DOHH2 (cell line): Measurements from ENCODE around the gene ZNF862.

Experiments used
- H3F3A ChIP-seq: fragments of 200-600 bp; sonication (generic), shearing (Covaris generic); 2 replicates; pipeline ENCODE4 v1.6.0; 2016; ENCODE audit warnings: antibody characterized with exemption, mild to moderate bottlenecking; ENCODE audit not compliant: control insufficient read depth, insufficient read depth
- H3K27ac ChIP-seq: fragments of 200-600 bp; sonication (generic); 2 replicates; pipeline ENCODE4 v1.5.1; 2014; ENCODE audit warnings: low read depth, mild to moderate bottlenecking, low read length, moderate library complexity
- H3K27me3 ChIP-seq: fragments of 200-600 bp; sonication (generic); 2 replicates; pipeline ENCODE4 v1.6.1; 2014; ENCODE audit warnings: mild to moderate bottlenecking, low read length, mixed read lengths; ENCODE audit not compliant: control insufficient read depth
- H3K36me3 ChIP-seq: fragments of 200-600 bp; sonication (generic); 2 replicates; pipeline ENCODE4 v1.6.1; 2014; ENCODE audit warnings: mild to moderate bottlenecking, low read length, moderate library complexity, mixed read lengths; ENCODE audit not compliant: control insufficient read depth
- H3K4me1 ChIP-seq: fragments of 200-600 bp; sonication (generic); 2 replicates; pipeline ENCODE4 v1.6.1; 2014; ENCODE audit warnings: mild to moderate bottlenecking, low read length, mixed read lengths; ENCODE audit not compliant: control insufficient read depth
- H3K4me2 ChIP-seq: fragments of 200-600 bp; sonication (generic); 2 replicates; pipeline ENCODE4 v1.6.0; 2014; ENCODE audit warnings: mild to moderate bottlenecking, low read length, moderate library complexity
- H3K4me3 ChIP-seq: fragments of 200-600 bp; sonication (generic); 2 replicates; pipeline ENCODE4 v1.5.1; 2014; ENCODE audit warnings: mild to moderate bottlenecking, low read length, mixed read lengths
- H3K79me2 ChIP-seq: fragments of 200-600 bp; sonication (generic); 2 replicates; pipeline ENCODE4 v1.6.1; 2014; ENCODE audit warnings: mild to moderate bottlenecking, low read length, mixed read lengths; ENCODE audit not compliant: control insufficient read depth
- H3K9me2 ChIP-seq: fragments of 200-600 bp; sonication (generic); replicated peaks from 2 replicates; pipeline ENCODE4 v1.6.1; 2014; ENCODE audit warnings: mild to moderate bottlenecking, low read length, mixed read lengths; ENCODE audit not compliant: control insufficient read depth
- H3K9me3 ChIP-seq: fragments of 200-600 bp; sonication (generic); 2 replicates; pipeline ENCODE4 v1.6.1; 2014; ENCODE audit warnings: antibody characterized with exemption, low read length, mixed read lengths; ENCODE audit not compliant: control insufficient read depth, insufficient read depth
- H4K20me1 ChIP-seq: fragments of 200-600 bp; sonication (generic); 2 replicates; pipeline ENCODE4 v1.6.0; 2014; ENCODE audit warnings: low read depth, mild to moderate bottlenecking, antibody characterized with exemption, low read length, moderate library complexity; ENCODE audit not compliant: control insufficient read depth, insufficient read depth
- CTCF ChIP-seq: fragments of 200-600 bp; sonication (generic); IDR thresholded peaks from one replicate; pipeline ENCODE4 v1.5.1; 2014; ENCODE audit warnings: antibody characterized with exemption, mild to moderate bottlenecking, low read depth, low read length; ENCODE audit not compliant: poor library complexity, severe bottlenecking
- EZH2phosphoT487 ChIP-seq: fragments of 200-600 bp; sonication (generic); IDR thresholded peaks from 2 replicates; pipeline ENCODE4 v1.6.1; 2017; ENCODE audit warnings: borderline replicate concordance, mild to moderate bottlenecking, antibody characterized with exemption, low read length, moderate library complexity, mixed read lengths

Gene ZNF862

GRCh38 chr7:149790754-149791360 is 47.3 kb upstream of the ZNF862 start:
- Histone ChIP-seq H3K27ac (no peak overlapping the region), H3F3A (no peaks in the 10 kb centered on the region), H3K9me3 (no peaks in the 10 kb centered on the region), H3K79me2 (no peaks in the 10 kb centered on the region), H3K36me3 (no peaks in the 10 kb centered on the region), H3K9me2 (no peaks in the 10 kb centered on the region), H3K4me1 (no peaks in the 10 kb centered on the region), H4K20me1 (no peaks in the 10 kb centered on the region), H3K4me2 (no peak overlapping the region), H3K4me3 (no peak overlapping the region), H3K27me3 (no peaks in the 10 kb centered on the region)
- TF ChIP-seq CTCF (no peak), EZH2phosphoT487 (no peak)

- Histone ChIP-seq H3K9me2 (no peaks in the 10 kb centered on the region), H3K36me3 (no peaks in the 10 kb centered on the region), H3K9me3 (no peaks in the 10 kb centered on the region), H3K4me3 (no peak overlapping the region), H3K27me3 (no peaks in the 10 kb centered on the region), H3K4me2 (no peak overlapping the region), H3F3A (no peaks in the 10 kb centered on the region), H3K4me1 (no peaks in the 10 kb centered on the region), H4K20me1 (no peaks in the 10 kb centered on the region), H3K79me2 (no peaks in the 10 kb centered on the region), H3K27ac (no peak overlapping the region)
- TF ChIP-seq EZH2phosphoT487: no peak
- TF ChIP-seq CTCF: no peak
Measured at GRCh38 chr7:149791411-149792219, 46.6 kb upstream of the ZNF862 start.

- H3K79me2 ChIP-seq: no peaks in the 10 kb centered on the region
- no peaks in the 10 kb centered on the region for H4K20me1 ChIP-seq
- no peak overlapping the region for H3K4me3 ChIP-seq
- no peaks in the 10 kb centered on the region for H3K4me1 ChIP-seq
- no peaks in the 10 kb centered on the region for H3K9me2 ChIP-seq
- no peak overlapping the region for H3K27ac ChIP-seq
- H3F3A ChIP-seq: no peaks in the 10 kb centered on the region
- no peak for TF ChIP-seq CTCF
- TF ChIP-seq EZH2phosphoT487: no peak
- H3K36me3 ChIP-seq: no peaks in the 10 kb centered on the region
- H3K4me2 ChIP-seq: no peak overlapping the region
- no peaks in the 10 kb centered on the region for H3K27me3 ChIP-seq
- no peaks in the 10 kb centered on the region for H3K9me3 ChIP-seq
Measured at GRCh38 chr7:149792220-149792595, 46.0 kb upstream of the ZNF862 start.
